ENCODE data around the gene OR4P4. TPM values are rescaled to one million over a fixed set of nuclear protein-coding genes. Genes with fewer than 3 reads are reported as not detected.

Gene OR4P4
- not detected for polyA plus RNA-seq (ENCODE audit: low read depth in 6 of 6)

DNA sequence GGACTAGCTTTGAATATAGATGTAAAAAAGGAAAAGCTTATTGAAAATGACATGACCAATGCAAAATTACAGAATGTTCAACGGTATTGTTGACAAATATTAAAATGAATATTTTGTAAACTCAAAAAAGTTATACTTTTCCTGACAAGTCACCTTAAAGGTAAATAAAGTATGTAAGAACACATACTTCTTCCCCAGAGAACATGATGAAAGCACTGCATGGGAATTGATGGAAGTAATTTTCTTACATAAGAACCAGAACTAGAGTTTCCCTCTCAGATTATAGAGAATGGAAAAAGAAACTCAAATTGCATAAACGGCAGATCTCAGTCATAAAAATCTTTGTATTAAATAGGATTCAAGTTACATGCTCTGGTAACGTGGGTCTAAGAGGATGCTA, at the start of gene OR4P4:
Gene OR4P4 (plus strand): TSS at position 301 of the 400 bp plus-strand sequence.
- Mint-ChIP-seq H3K27ac (no peak within 1 kb of the TSS), H3K4me3 (no peak within 1 kb of the TSS), H3K9me3 (peaks cover 0 to 13% (median 4%) of the 10 kb centered on the region in 7 donors), H3K36me3 (no peaks in the 10 kb centered on the region), H3K27me3 (no peaks in the 10 kb centered on the region), H3K4me1 (no peaks in the 10 kb centered on the region)
- ATAC-seq (ENCODE audit: low read depth in 2 of 2) (no peak), DNase-seq (no peak)

DNA sequence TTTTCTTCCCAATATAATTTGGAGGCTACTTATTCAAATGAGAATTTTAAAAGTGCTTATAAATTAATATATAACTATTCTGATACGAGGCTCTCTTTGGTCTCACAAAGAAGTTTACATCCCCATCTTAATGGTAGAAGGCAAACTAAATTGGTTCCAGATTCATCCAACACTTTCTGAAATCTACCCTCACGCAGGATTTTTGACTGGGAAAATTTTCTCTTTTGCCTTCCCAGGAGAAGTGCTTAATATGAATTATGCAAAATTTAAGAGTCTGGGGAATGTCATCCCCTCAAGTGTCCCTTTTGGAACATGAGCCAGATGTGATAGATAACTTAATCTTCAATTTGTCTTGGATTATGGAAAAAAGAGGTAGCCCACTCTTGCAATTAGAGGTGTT, 27.4 kb upstream of the OR4P4 start, which contains the start of gene OR4C11:
Gene OR4C11 (minus strand): TSS at position 101 of the 400 bp plus-strand sequence. CDS start 3,272 bp downstream, outside the sequence.
- no peak within 1 kb of the TSS for H3K4me3 Mint-ChIP-seq
- ATAC-seq (ENCODE audit: low read depth in 2 of 2) (no peak), DNase-seq (no peak)
- no peaks in the 10 kb centered on the region for H3K27me3 Mint-ChIP-seq
- H3K36me3 Mint-ChIP-seq = no peaks in the 10 kb centered on the region
- H3K4me1 Mint-ChIP-seq = no peaks in the 10 kb centered on the region
- H3K27ac Mint-ChIP-seq = no peak within 1 kb of the TSS
- H3K9me3 Mint-ChIP-seq = peaks cover 1 to 11% (median 3%) of the 10 kb centered on the region in 7 donors

DNA sequence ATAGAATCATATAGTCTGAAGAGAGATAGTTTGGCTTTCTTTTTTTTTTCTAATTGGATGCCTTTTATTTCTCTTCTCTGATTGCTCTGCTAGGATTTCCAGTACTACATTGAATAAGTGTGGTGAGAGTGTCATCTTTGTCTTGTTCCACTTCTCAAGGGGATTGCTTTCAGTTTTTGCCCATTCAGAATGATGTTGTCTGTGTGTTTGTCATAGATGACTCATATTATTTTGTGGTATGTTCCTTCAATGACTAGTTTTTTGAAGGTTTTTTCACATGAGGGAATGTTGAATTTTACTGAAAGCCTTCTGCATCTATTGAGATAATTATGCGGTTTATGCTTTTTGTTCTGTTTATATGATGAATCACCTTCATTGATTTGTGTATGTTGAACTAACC, 10.4 kb upstream of the OR4P4 start:
- H3K36me3 Mint-ChIP-seq = no peaks in the 10 kb centered on the region
- DNase-seq (no peak), ATAC-seq (ENCODE audit: low read depth in 2 of 2) (no peak)
- H3K4me3 Mint-ChIP-seq = no peak overlapping the region
- no peaks in the 10 kb centered on the region for H3K27me3 Mint-ChIP-seq
- H3K4me1 Mint-ChIP-seq = no peaks in the 10 kb centered on the region
- H3K9me3 Mint-ChIP-seq = peaks cover 3 to 52% (median 13%) of the 10 kb centered on the region in 7 donors
- no peak overlapping the region for H3K27ac Mint-ChIP-seq

DNA sequence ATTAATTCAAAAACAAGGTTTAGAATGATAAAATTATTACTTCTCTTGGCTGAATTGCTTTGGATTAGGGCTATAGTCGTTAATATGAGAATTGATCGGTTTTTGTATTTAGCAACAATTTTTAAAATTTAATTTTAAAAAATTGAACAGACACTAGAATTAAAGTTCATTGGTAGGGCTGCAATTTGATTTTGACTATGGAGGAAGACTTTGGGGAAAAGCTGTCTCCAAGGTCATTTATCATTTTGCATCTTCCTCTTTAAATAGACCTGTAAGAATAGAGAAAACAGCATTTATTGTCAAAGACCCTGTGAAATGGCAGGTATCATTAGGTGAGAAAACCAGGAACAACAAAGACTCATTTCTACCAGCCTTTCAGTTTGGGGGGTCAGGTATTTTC, 13.1 kb downstream of the OR4P4 start, which contains the start of gene OR4S2:
Gene OR4S2 (plus strand): TSS at position 301 of the 400 bp plus-strand sequence. CDS start 2,577 bp downstream, outside the sequence.
- H3K36me3 Mint-ChIP-seq = no peaks in the 10 kb centered on the region
- H3K27ac Mint-ChIP-seq = no peak within 1 kb of the TSS
- ATAC-seq (ENCODE audit: low read depth in 2 of 2) = no peak
- H3K4me3 Mint-ChIP-seq = no peak within 1 kb of the TSS
- no peaks in the 10 kb centered on the region for H3K4me1 Mint-ChIP-seq
- no peaks in the 10 kb centered on the region for H3K27me3 Mint-ChIP-seq
- DNase-seq = no peak
- H3K9me3 Mint-ChIP-seq = peaks cover 0 to 40% (median 2%) of the 10 kb centered on the region in 7 donors

DNA sequence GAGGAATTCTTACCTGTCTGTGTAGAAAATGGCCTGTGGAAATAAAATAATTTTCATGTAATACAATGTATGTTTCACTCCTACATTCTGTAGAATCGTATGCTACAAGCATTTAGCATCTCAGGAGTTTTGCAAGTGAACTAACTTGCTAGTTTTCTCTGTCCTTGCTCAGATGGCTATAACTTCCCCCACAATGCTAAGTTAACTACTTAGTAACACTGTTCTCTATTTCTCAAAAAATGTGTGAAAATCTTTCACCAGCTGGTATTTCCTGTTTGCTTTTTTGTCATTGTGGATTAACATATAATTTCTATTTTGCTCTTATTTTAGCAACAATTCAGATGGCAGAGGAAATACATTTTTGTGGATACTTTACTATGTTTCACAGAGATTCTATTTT, 17.6 kb downstream of the OR4P4 start:
- H3K9me3 Mint-ChIP-seq = peaks cover 0 to 29% (median 4%) of the 10 kb centered on the region in 7 donors
- no peaks in the 10 kb centered on the region for H3K36me3 Mint-ChIP-seq
- H3K4me3 Mint-ChIP-seq = no peak overlapping the region
- H3K27me3 Mint-ChIP-seq = no peaks in the 10 kb centered on the region
- H3K4me1 Mint-ChIP-seq = no peaks in the 10 kb centered on the region
- DNase-seq (no peak), ATAC-seq (ENCODE audit: low read depth in 2 of 2) (no peak)
- H3K27ac Mint-ChIP-seq = no peak overlapping the region

DNA sequence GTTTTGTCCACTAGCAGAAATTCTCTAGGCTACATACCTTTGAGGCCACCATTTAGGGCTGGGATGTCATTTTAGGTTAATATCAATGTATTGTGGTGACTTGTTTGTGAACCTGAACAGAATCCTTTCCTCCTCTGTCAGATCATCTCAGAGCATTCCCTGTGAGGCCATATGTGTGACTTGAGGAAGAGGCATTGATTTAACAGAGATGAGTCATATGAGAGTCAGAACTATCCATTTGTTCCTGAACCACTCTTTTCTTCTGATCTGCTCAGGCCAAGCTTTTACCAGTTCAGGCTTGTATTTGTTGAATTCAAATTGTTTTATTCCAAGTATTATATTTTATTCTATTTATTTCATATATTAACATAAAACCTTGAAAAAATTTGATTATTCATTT, 20.2 kb downstream of the OR4P4 start:
- Mint-ChIP-seq H3K4me3 (no peak overlapping the region), H3K9me3 (peaks cover 0 to 24% (median 5%) of the 10 kb centered on the region in 7 donors), H3K36me3 (no peaks in the 10 kb centered on the region), H3K27ac (no peak overlapping the region), H3K4me1 (no peaks in the 10 kb centered on the region), H3K27me3 (no peaks in the 10 kb centered on the region)
- DNase-seq (no peak), ATAC-seq (ENCODE audit: low read depth in 2 of 2) (no peak)

DNA sequence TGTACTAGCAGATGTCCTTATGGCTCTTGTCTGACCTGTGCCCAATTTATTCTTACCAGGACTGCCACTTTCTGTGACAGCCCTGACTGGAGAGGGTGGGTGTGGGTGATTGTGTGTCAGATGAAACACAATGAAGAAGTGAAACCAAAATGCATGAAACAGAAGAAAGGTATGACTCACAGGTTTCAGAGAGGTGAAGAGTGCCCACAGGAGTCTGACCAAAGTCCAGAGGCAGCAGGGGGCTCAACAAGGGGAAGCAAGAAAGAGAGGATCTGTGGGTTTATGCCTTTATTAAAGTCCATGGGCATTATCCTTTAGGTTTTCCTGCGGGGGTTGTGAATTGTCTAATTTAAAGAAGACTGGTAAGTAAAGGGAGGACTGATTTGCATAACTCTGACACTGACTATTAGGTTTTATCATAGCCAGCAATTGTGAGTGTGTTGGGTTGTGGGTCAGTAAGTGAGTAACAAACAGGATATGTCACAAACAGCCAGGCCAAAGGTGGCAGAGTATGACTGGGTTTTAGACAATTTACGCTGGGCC, 23.2 kb downstream of the OR4P4 start:
- H3K9me3 Mint-ChIP-seq = peaks cover 0 to 11% (median 5%) of the 10 kb centered on the region in 7 donors
- no peaks in the 10 kb centered on the region for H3K4me1 Mint-ChIP-seq
- H3K27ac Mint-ChIP-seq = no peak overlapping the region
- ATAC-seq (ENCODE audit: low read depth in 2 of 2) (no peak), DNase-seq (no peak)
- H3K4me3 Mint-ChIP-seq = no peak overlapping the region
- H3K27me3 Mint-ChIP-seq = no peaks in the 10 kb centered on the region
- no peaks in the 10 kb centered on the region for H3K36me3 Mint-ChIP-seq

DNA sequence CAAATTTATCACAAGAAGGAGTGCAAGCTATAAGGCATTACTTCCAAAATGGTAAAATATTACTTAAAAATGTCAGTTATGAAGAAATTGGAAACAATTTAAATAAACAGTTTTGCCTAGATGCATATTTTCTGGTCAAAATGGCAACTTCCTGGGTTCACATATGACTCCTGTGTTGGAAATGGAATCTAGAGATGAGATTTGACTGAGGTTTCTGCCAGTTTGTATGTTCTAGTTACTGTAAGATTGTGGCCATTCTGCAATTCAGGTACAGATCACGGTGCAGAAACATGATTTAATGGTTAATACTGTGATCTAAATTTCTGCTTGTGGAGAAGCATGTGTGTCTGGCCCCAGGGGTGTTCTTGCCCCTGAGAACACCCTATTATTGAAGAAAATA, 23.7 kb downstream of the OR4P4 start:
- H3K27ac Mint-ChIP-seq = no peak overlapping the region
- no peak for ATAC-seq (ENCODE audit: low read depth in 2 of 2)
- no peak overlapping the region for H3K4me3 Mint-ChIP-seq

DNA sequence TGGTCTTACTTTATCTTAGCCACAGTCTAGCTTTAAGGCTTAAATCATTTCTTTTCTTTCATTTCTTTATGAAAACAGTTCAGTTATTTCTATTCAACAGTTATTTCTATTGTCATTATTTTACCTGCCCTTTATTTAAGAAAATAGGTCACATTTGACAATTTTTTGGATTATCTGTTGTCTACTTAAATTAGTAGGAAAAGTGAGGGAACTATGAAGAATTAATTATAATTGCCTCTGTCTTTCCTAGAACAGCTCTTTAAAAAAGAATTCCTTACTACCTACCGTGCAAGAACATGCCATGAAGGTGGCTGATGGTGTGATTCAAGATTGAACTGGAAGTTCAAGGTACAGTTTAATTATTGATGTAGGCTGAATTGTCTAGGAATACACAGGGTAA, 27.0 kb downstream of the OR4P4 start, which contains the start of gene OR4C6:
Gene OR4C6 (plus strand): TSS at position 301 of the 400 bp plus-strand sequence. CDS start 2,966 bp downstream, outside the sequence.
- H3K36me3 Mint-ChIP-seq = no peaks in the 10 kb centered on the region
- no peaks in the 10 kb centered on the region for H3K4me1 Mint-ChIP-seq

More for the DNA sequence above, 23.7 kb downstream of the OR4P4 start:
- Mint-ChIP-seq H3K27me3 (no peaks in the 10 kb centered on the region), H3K4me1 (no peaks in the 10 kb centered on the region), H3K9me3 (peaks cover 0 to 12% (median 5%) of the 10 kb centered on the region in 7 donors), H3K36me3 (no peaks in the 10 kb centered on the region)
- DNase-seq = no peak

DNA sequence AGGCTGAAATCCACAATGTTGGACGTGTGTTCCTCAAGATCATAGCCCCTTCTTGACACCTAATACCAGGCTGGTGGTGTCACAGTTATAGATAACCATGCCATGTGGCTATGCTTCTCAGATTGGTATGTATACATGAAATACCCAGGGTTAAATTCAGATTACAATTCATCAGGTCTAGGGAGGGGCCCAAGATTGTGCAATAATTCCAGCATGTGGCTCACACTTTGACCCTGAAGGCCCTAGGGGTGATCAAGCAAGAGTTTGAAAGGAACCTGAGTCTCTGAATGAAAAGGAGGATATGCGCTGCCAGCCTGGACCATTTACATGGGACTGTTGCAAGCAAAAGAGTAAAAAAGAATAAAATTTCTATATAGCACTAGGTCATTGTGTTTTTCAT, 34.5 kb downstream of the OR4P4 start:
- Mint-ChIP-seq H3K9me3 (peaks cover 0 to 6% (median 3%) of the 10 kb centered on the region in 7 donors), H3K4me3 (no peak overlapping the region), H3K36me3 (no peaks in the 10 kb centered on the region), H3K27ac (no peak overlapping the region), H3K4me1 (no peaks in the 10 kb centered on the region), H3K27me3 (no peaks in the 10 kb centered on the region)
- no peak for ATAC-seq (ENCODE audit: low read depth in 2 of 2)
- DNase-seq = no peak

More for the DNA sequence above, 27.0 kb downstream of the OR4P4 start, which contains the start of gene OR4C6:
- Mint-ChIP-seq H3K4me3 (no peak within 1 kb of the TSS), H3K27ac (no peak within 1 kb of the TSS), H3K9me3 (peaks cover 2 to 12% (median 5%) of the 10 kb centered on the region in 7 donors), H3K27me3 (no peaks in the 10 kb centered on the region)
- DNase-seq (no peak), ATAC-seq (ENCODE audit: low read depth in 2 of 2) (no peak)

DNA sequence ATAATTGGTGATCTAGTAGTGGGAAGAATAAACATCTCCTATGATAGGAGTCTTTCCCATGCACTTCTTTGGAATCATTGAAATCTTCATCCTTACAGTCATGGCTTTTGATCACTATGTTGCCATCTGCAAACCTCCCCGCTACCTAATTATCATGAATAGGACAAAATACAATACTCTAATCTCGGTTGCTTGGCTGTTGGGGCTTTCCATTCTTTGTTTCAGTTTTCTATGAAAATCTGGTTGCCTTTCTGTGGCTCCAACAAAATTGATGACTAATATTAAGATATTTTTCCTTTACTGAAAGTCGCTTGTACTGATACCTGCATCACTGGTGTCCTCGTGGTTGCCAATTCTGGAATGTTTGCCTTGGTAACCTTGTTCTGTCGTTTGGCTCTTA, 38.9 kb downstream of the OR4P4 start:
- Mint-ChIP-seq H3K27ac (no peak overlapping the region), H3K27me3 (no peaks in the 10 kb centered on the region), H3K9me3 (peaks cover 0 to 8% (median 0%) of the 10 kb centered on the region in 7 donors), H3K36me3 (no peaks in the 10 kb centered on the region), H3K4me1 (no peaks in the 10 kb centered on the region), H3K4me3 (no peak overlapping the region)
- ATAC-seq (ENCODE audit: low read depth in 2 of 2) = no peak
- DNase-seq = no peak

Other genes starting within 250 kb of the OR4P4 start
- not detected for gene OR4C15, start 80.6 kb upstream of the OR4P4 start, polyA plus RNA-seq (ENCODE audit: low read depth in 6 of 6)
- not detected for gene OR4C16, start 63.0 kb upstream of the OR4P4 start, polyA plus RNA-seq (ENCODE audit: low read depth in 6 of 6)
- not detected for gene OR4C11, start 27.5 kb upstream of the OR4P4 start, polyA plus RNA-seq (ENCODE audit: low read depth in 6 of 6)
- not detected for gene OR4S2, start 13.2 kb downstream of the OR4P4 start, polyA plus RNA-seq (ENCODE audit: low read depth in 6 of 6)
- not detected for gene OR4C6, start 27.1 kb downstream of the OR4P4 start, polyA plus RNA-seq (ENCODE audit: low read depth in 6 of 6)
- not detected for gene OR5D13, start 138.3 kb downstream of the OR4P4 start, polyA plus RNA-seq (ENCODE audit: low read depth in 6 of 6)
- gene OR5D14, start 160.4 kb downstream of the OR4P4 start, polyA plus RNA-seq (ENCODE audit: low read depth in 6 of 6) = not detected
- gene OR5L1, start 176.3 kb downstream of the OR4P4 start, polyA plus RNA-seq (ENCODE audit: low read depth in 6 of 6) = not detected
- not detected for gene OR5D18, start 184.5 kb downstream of the OR4P4 start, polyA plus RNA-seq (ENCODE audit: low read depth in 6 of 6)
- gene OR5L2, start 192.1 kb downstream of the OR4P4 start, polyA plus RNA-seq (ENCODE audit: low read depth in 6 of 6) = not detected
- not detected for gene OR5D16, start 203.6 kb downstream of the OR4P4 start, polyA plus RNA-seq (ENCODE audit: low read depth in 6 of 6)
- gene TRIM51, start 248.2 kb downstream of the OR4P4 start, polyA plus RNA-seq (ENCODE audit: low read depth in 6 of 6) = not detected